H9 (cell line): ENCODE measurements around the gene DYNC2H1. TPM values are rescaled to one million over a fixed set of nuclear protein-coding genes. Genes with fewer than 3 reads are reported as not detected.

Experiments used
- DNase-seq: peaks from one replicate; pipeline ENCODE4 v3.0.0-alpha.2; 2017
- H2AFZ ChIP-seq: one replicate; pipeline ENCODE4 v1.6.1; 2013; ENCODE audit warnings: mild to moderate bottlenecking, low read length, control low read depth, moderate library complexity
- H2AK5ac ChIP-seq: 2 replicates; pipeline ENCODE4 v1.6.1; 2013; ENCODE audit warnings: low read length, control low read depth, mixed read lengths; ENCODE audit not compliant: insufficient read length
- H2BK120ac ChIP-seq: one replicate; pipeline ENCODE4 v1.6.1; 2013; ENCODE audit warnings: low read depth, mild to moderate bottlenecking, low read length, control low read depth, inconsistent platforms; ENCODE audit not compliant: poor library complexity, severe bottlenecking
- H2BK12ac ChIP-seq: 2 replicates; pipeline ENCODE4 v1.6.1; 2013; ENCODE audit warnings: low read length, control low read depth, mixed read lengths, low read depth; ENCODE audit not compliant: insufficient read length
- H2BK15ac ChIP-seq: 2 replicates; pipeline ENCODE4 v1.6.1; 2013; ENCODE audit warnings: low read depth, low read length, control low read depth
- H2BK20ac ChIP-seq: one replicate; pipeline ENCODE4 v1.6.1; 2013; ENCODE audit warnings: low read depth, mild to moderate bottlenecking, low read length, control low read depth, inconsistent platforms; ENCODE audit not compliant: poor library complexity, severe bottlenecking
- H2BK5ac ChIP-seq: 2 replicates; pipeline ENCODE4 v1.6.1; 2013; ENCODE audit warnings: low read length, control low read depth, mixed read lengths; ENCODE audit not compliant: insufficient read length
- H3K14ac ChIP-seq: 2 replicates; pipeline ENCODE4 v1.6.1; 2013; ENCODE audit warnings: low read length, control low read depth; ENCODE audit not compliant: insufficient read depth
- H3K18ac ChIP-seq: 2 replicates; pipeline ENCODE4 v1.6.1; 2013; ENCODE audit warnings: low read depth, mild to moderate bottlenecking, mixed read lengths, low read length, control low read depth; ENCODE audit not compliant: insufficient read length
- H3K23ac ChIP-seq: 2 replicates; pipeline ENCODE4 v1.6.1; 2013; ENCODE audit warnings: low read length, control low read depth, mixed read lengths, low read depth; ENCODE audit not compliant: insufficient read length
- H3K23me2 ChIP-seq: 2 replicates; pipeline ENCODE4 v1.6.1; 2013; ENCODE audit warnings: low read depth, mild to moderate bottlenecking, mixed read lengths, low read length, control low read depth; ENCODE audit not compliant: insufficient read length, poor library complexity, severe bottlenecking
- H3K27ac ChIP-seq: 2 replicates; pipeline ENCODE4 v1.5.1; 2013; ENCODE audit warnings: low read length, control low read depth, mixed read lengths, low read depth; ENCODE audit not compliant: insufficient read length
- H3K27me3 ChIP-seq: 2 replicates; pipeline ENCODE4 v1.6.1; 2013; ENCODE audit warnings: low read length, control low read depth, inconsistent platforms; ENCODE audit not compliant: insufficient read depth
- H3K4ac ChIP-seq: 2 replicates; pipeline ENCODE4 v1.6.1; 2013; ENCODE audit warnings: low read depth, mild to moderate bottlenecking, control low read depth, inconsistent platforms, low read length, moderate library complexity
- H3K4me1 ChIP-seq: 2 replicates; pipeline ENCODE4 v1.6.1; 2013; ENCODE audit warnings: low read length, control low read depth, inconsistent platforms; ENCODE audit not compliant: insufficient read depth
- H3K4me2 ChIP-seq: 2 replicates; pipeline ENCODE4 v1.6.1; 2013; ENCODE audit warnings: low read length, control low read depth, mixed read lengths; ENCODE audit not compliant: insufficient read length, insufficient read depth
- H3K56ac ChIP-seq: 2 replicates; pipeline ENCODE4 v1.6.1; 2013; ENCODE audit warnings: low read depth, mild to moderate bottlenecking, mixed read lengths, low read length, control low read depth; ENCODE audit not compliant: insufficient read length
- H3K79me1 ChIP-seq: 2 replicates; pipeline ENCODE4 v1.6.1; 2013; ENCODE audit warnings: low read depth, mild to moderate bottlenecking, moderate library complexity, low read length, control low read depth, inconsistent platforms; ENCODE audit not compliant: insufficient read depth, poor library complexity, severe bottlenecking
- H3K79me2 ChIP-seq: 2 replicates; pipeline ENCODE4 v1.6.1; 2013; ENCODE audit warnings: low read length, control low read depth, inconsistent platforms; ENCODE audit not compliant: insufficient read depth
- H3K9ac ChIP-seq: 2 replicates; pipeline ENCODE4 v1.6.1; 2013; ENCODE audit warnings: low read length, control low read depth, mixed read lengths; ENCODE audit not compliant: insufficient read length; ENCODE audit errors: extremely low read depth
- H3K9me3 ChIP-seq: one replicate; pipeline ENCODE4 v1.6.1; 2013; ENCODE audit warnings: low read depth, low read length, inconsistent platforms; ENCODE audit not compliant: control insufficient read depth
- H3T11ph ChIP-seq: one replicate; pipeline ENCODE4 v1.6.1; 2013; ENCODE audit warnings: mild to moderate bottlenecking, low read length, control low read depth, inconsistent platforms
- H4K20me1 ChIP-seq: one replicate; pipeline ENCODE4 v1.6.1; 2013; ENCODE audit not compliant: control insufficient read depth, insufficient read length, insufficient read depth
- H4K5ac ChIP-seq: 2 replicates; pipeline ENCODE4 v1.6.1; 2013; ENCODE audit warnings: low read depth, mild to moderate bottlenecking, mixed read lengths, low read length, control low read depth; ENCODE audit not compliant: insufficient read length
- H4K8ac ChIP-seq: replicated peaks from 2 replicates; pipeline ENCODE4 v1.6.1; 2013; ENCODE audit warnings: low read length, control low read depth, mixed read lengths, low read depth; ENCODE audit not compliant: insufficient read length
- H4K91ac ChIP-seq: 2 replicates; pipeline ENCODE4 v1.6.1; 2013; ENCODE audit warnings: low read depth, mild to moderate bottlenecking, moderate library complexity, mixed read lengths, low read length, control low read depth; ENCODE audit not compliant: insufficient read length
- H3K27ac Mint-ChIP-seq, 3 experiments: 2 replicates in 2 of 3; 3 replicates in 1 of 3; pipeline ENCODE4 v1.8.0; 2020 to 2021; ENCODE audit warnings: mixed read lengths in 3 of 3, mild to moderate bottlenecking in 1 of 3, moderate library complexity in 1 of 3
- H3K27me3 Mint-ChIP-seq: 2 replicates; pipeline ENCODE4 v1.8.0; 2021; ENCODE audit warnings: low read depth, mild to moderate bottlenecking, moderate library complexity, mixed read lengths
- H3K36me3 Mint-ChIP-seq, 3 experiments: 2 replicates in 2 of 3; 3 replicates in 1 of 3; pipeline ENCODE4 v1.8.0; 2020 to 2021; ENCODE audit warnings: low read depth in 3 of 3, mixed read lengths in 3 of 3; ENCODE audit not compliant: insufficient read depth in 1 of 3
- H3K4me1 Mint-ChIP-seq, 2 experiments: 2 replicates each; pipeline ENCODE4 v1.8.0; 2020; ENCODE audit warnings: mixed read lengths in 2 of 2
- H3K4me3 Mint-ChIP-seq, 2 experiments: 2 replicates in 1 of 2; 3 replicates in 1 of 2; pipeline ENCODE4 v1.8.0; 2020 to 2021; ENCODE audit warnings: mild to moderate bottlenecking in 2 of 2, mixed read lengths in 2 of 2, moderate library complexity in 1 of 2
- H3K9me3 Mint-ChIP-seq, 2 experiments: 2 replicates in 1 of 2; 3 replicates in 1 of 2; pipeline ENCODE4 v1.8.0; 2020; ENCODE audit warnings: mild to moderate bottlenecking in 2 of 2, mixed read lengths in 2 of 2, moderate library complexity in 1 of 2
- WGBS: extraction: QIAGEN DNeasy Blood & Tissue Kit; methylation state at CpG from one replicate; pipeline ENCODE4 v1.1.7; 2013; ENCODE audit warnings: missing lambda C conversion rate, low lambda C conversion rate, mixed read lengths; ENCODE audit not compliant: insufficient read length; ENCODE audit errors: extremely low coverage; 5-methylcytosine and 5-hydroxymethylcytosine counted together
- total RNA-seq: library from RNA; stranded (reverse); gene quantifications from 2 replicates; pipeline ENCODE4 v1.2.1, GENCODE V29; 2021
- TF ChIP-seq, protein P1 (sequence below): fragments of 200-600 bp; sonication (generic); conservative IDR thresholded peaks from 3 replicates; pipeline ENCODE4 v1.8.0; 2021; ENCODE audit warnings: antibody characterized with exemption, mild to moderate bottlenecking

DYNC2H1 gene
- total RNA-seq, 1 experiment from 2014 or later, result 13.2 TPM

DNA sequence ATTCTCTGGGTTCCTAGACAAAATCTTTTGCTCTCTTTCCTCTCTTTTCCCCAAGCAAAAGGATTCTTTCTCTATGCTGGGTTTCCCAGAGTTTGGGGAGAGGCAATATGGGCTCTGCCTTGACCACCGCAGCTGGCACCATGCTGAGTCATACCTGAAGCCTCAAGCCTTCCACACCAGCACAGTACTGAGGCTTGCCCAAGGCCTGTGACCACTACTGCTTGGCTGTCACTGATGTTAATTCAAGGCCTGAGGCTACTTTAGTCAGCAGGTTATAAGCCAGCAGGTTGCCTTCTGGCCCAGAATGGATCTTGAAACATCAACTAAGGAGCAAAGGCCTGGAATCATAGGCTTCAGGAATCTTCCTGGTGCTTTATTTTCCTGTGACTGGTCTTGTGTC is 185.3 kb downstream of the DYNC2H1 start:
- Histone ChIP-seq H3K4me2 (no peak overlapping the region), H4K5ac (no peak overlapping the region), H2AK5ac (no peak overlapping the region), H2BK20ac (no peak overlapping the region), H3T11ph (no peak overlapping the region), H2AFZ (no peak overlapping the region), H3K9me3 (peaks cover 18% of the 10 kb centered on the region), H2BK120ac (no peak overlapping the region), H3K27me3 (no peaks in the 10 kb centered on the region), H3K9ac (no peak overlapping the region), H3K23me2 (no peaks in the 10 kb centered on the region), H3K79me1 (no peaks in the 10 kb centered on the region), H3K4me1 (no peaks in the 10 kb centered on the region), H2BK12ac (no peak overlapping the region), H4K8ac (no peak overlapping the region), H4K20me1 (no peaks in the 10 kb centered on the region), H4K91ac (no peak overlapping the region), H2BK15ac (no peak overlapping the region), H2BK5ac (no peak overlapping the region), H3K14ac (no peak overlapping the region), H3K27ac (no peak overlapping the region), H3K79me2 (no peaks in the 10 kb centered on the region), H3K56ac (no peak overlapping the region), H3K18ac (no peak overlapping the region), H3K4ac (no peak overlapping the region), H3K23ac (no peak overlapping the region)
- H3K36me3 Mint-ChIP-seq, result peaks cover 44 to 46% (median 45%) of the 10 kb centered on the region in 3 experiments
- no peak overlapping the region for H3K4me3 Mint-ChIP-seq
- H3K4me1 Mint-ChIP-seq, result peaks cover 4 to 6% of the 10 kb centered on the region in 2 experiments; a peak in 3 of 4 replicates
- peaks cover 33 to 34% of the 10 kb centered on the region in 2 experiments for H3K9me3 Mint-ChIP-seq
- no peak for DNase-seq
- no CpG with 5 or more reads among the region's 1 CpG for WGBS
- no peak overlapping the region for H3K27ac Mint-ChIP-seq
- TF ChIP-seq, protein P1, sequence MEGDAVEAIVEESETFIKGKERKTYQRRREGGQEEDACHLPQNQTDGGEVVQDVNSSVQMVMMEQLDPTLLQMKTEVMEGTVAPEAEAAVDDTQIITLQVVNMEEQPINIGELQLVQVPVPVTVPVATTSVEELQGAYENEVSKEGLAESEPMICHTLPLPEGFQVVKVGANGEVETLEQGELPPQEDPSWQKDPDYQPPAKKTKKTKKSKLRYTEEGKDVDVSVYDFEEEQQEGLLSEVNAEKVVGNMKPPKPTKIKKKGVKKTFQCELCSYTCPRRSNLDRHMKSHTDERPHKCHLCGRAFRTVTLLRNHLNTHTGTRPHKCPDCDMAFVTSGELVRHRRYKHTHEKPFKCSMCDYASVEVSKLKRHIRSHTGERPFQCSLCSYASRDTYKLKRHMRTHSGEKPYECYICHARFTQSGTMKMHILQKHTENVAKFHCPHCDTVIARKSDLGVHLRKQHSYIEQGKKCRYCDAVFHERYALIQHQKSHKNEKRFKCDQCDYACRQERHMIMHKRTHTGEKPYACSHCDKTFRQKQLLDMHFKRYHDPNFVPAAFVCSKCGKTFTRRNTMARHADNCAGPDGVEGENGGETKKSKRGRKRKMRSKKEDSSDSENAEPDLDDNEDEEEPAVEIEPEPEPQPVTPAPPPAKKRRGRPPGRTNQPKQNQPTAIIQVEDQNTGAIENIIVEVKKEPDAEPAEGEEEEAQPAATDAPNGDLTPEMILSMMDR, result no peak
- H3K27me3 Mint-ChIP-seq, result no peaks in the 10 kb centered on the region
